Measurements from ENCODE around the gene SAP30BP. TPM values are rescaled to one million over a fixed set of nuclear protein-coding genes. Genes with fewer than 3 reads are reported as not detected.

Gene SAP30BP
- total RNA-seq, 1 experiment from 2014 or later, result 80.3 TPM

GRCh38 chr17:75736173-75736835 lies 69.2 kb downstream of the SAP30BP start:
- Histone ChIP-seq H3K79me2 (ENCODE audit: low read depth) (no peaks in the 10 kb centered on the region), H3K9me3 (ENCODE audit: insufficient read depth, low read depth) (no peaks in the 10 kb centered on the region), H2AFZ (no peak overlapping the region), H4K20me1 (ENCODE audit: insufficient read depth) (no peaks in the 10 kb centered on the region; the same call in none of the 2 replicates), H3K27ac (no peak overlapping the region), H3K4me1 (replicated peaks; ENCODE audit: insufficient read depth) (no peaks in the 10 kb centered on the region), H3F3A (ENCODE audit: insufficient read depth, low read depth) (peaks cover 17% of the 10 kb centered on the region), H3K36me3 (ENCODE audit: low read depth) (0 out of 2 replicates have a peak, but pooled peaks cover 7% of the 10 kb centered on the region), H3K27me3 (ENCODE audit: insufficient read depth, low read depth) (no peaks in the 10 kb centered on the region), H3K9me2 (ENCODE audit: insufficient read depth) (no peaks in the 10 kb centered on the region), H3K4me3 (no peak overlapping the region), H3K4me2 (no peak overlapping the region)
- no peak for DNase-seq
- POLR2A ChIA-PET (ENCODE audit: unreplicated experiment), result no interaction called here
- TF ChIP-seq EZH2 (IDR thresholded peaks at IDR 0.05; ENCODE audit: low read depth) (no peak), CTCF (conservative IDR thresholded peaks at IDR 0.05) (no peak)
- CTCF ChIA-PET, result no interaction called here
- intact Hi-C loops (cut with micrococcal nuclease; ENCODE audit: unreplicated experiment), result no loop called here
- BruUV-seq (replicated peaks), result no TSS peak

GRCh38 chr17:75737133-75737962 lies 70.2 kb downstream of the SAP30BP start:
- H3K9me3 ChIP-seq (ENCODE audit: insufficient read depth, low read depth), result no peaks in the 10 kb centered on the region
- CTCF ChIA-PET, result interaction anchor here (0.6 to 0.7 kb wide), 2 partner anchors 30 to 137 kb away, joined by 3 to 4 read pairs; no protein-coding TSS in a partner anchor
- DNase-seq, result no peak
- no peaks in the 10 kb centered on the region for H3K27me3 ChIP-seq (ENCODE audit: insufficient read depth, low read depth)
- no peaks in the 10 kb centered on the region; the same call in none of the 2 replicates for H4K20me1 ChIP-seq (ENCODE audit: insufficient read depth)
- H3F3A ChIP-seq (ENCODE audit: insufficient read depth, low read depth), result peaks cover 17% of the 10 kb centered on the region
- H3K27ac ChIP-seq, result no peak overlapping the region
- no peak overlapping the region for H3K4me3 ChIP-seq
- intact Hi-C loops (cut with micrococcal nuclease; ENCODE audit: unreplicated experiment), result no loop called here
- H3K9me2 ChIP-seq (ENCODE audit: insufficient read depth), result no peaks in the 10 kb centered on the region
- POLR2A ChIA-PET (ENCODE audit: unreplicated experiment), result interaction anchor here (0.6 to 0.8 kb wide), 2 partner anchors 14 to 23 kb away, joined by 6 to 19 read pairs; no protein-coding TSS in a partner anchor
- H3K4me1 ChIP-seq (replicated peaks; ENCODE audit: insufficient read depth), result no peaks in the 10 kb centered on the region
- BruUV-seq (replicated peaks), result no TSS peak
- H2AFZ ChIP-seq, result no peak overlapping the region
- TF ChIP-seq EZH2 (IDR thresholded peaks at IDR 0.05; ENCODE audit: low read depth) (no peak), CTCF (conservative IDR thresholded peaks at IDR 0.05) (no peak)
- H3K79me2 ChIP-seq (ENCODE audit: low read depth), result no peaks in the 10 kb centered on the region
- no peak overlapping the region for H3K4me2 ChIP-seq
- 0 out of 2 replicates have a peak, but pooled peaks cover 4% of the 10 kb centered on the region for H3K36me3 ChIP-seq (ENCODE audit: low read depth)

GRCh38 chr17:75738218-75738802 lies 71.2 kb downstream of the SAP30BP start:
- intact Hi-C loops (cut with micrococcal nuclease; ENCODE audit: unreplicated experiment), result no loop called here
- Histone ChIP-seq H3K4me3 (no peak overlapping the region), H3K4me2 (no peak overlapping the region), H3K27ac (no peak overlapping the region), H4K20me1 (ENCODE audit: insufficient read depth) (peaks cover 5% of the 10 kb centered on the region), H3K4me1 (replicated peaks; ENCODE audit: insufficient read depth) (no peaks in the 10 kb centered on the region), H3K36me3 (ENCODE audit: low read depth) (0 out of 2 replicates have a peak, but pooled peaks cover 4% of the 10 kb centered on the region), H3K27me3 (ENCODE audit: insufficient read depth, low read depth) (no peaks in the 10 kb centered on the region), H2AFZ (no peak overlapping the region), H3K9me2 (ENCODE audit: insufficient read depth) (no peaks in the 10 kb centered on the region), H3F3A (ENCODE audit: insufficient read depth, low read depth) (peaks cover 17% of the 10 kb centered on the region), H3K79me2 (ENCODE audit: low read depth) (no peaks in the 10 kb centered on the region), H3K9me3 (ENCODE audit: insufficient read depth, low read depth) (no peaks in the 10 kb centered on the region)
- DNase-seq, result no peak
- no TSS peak for BruUV-seq (replicated peaks)
- no peak for TF ChIP-seq EZH2 (IDR thresholded peaks at IDR 0.05; ENCODE audit: low read depth)
- ChIA-PET CTCF (interaction anchor here (0.6 to 1.1 kb wide), 4 partner anchors 8 to 313 kb away, joined by 3 to 4 read pairs (median 4); no protein-coding TSS in a partner anchor), POLR2A (ENCODE audit: unreplicated experiment) (interaction anchor here (0.6 kb wide), 2 partner anchors 24 to 1062 kb away, joined by 5 to 19 read pairs; no protein-coding TSS in a partner anchor)

All from PC-9 (cell line).